Lower leg skin (tissue), 4 donors: ENCODE results near the gene VIPR1. TPM values are rescaled to one million over a fixed set of nuclear protein-coding genes. Genes with fewer than 3 reads are reported as not detected.
A peak's percentile ranks its signal among the peaks of the same experiment; 100 is the strongest.

Experiments
- DNase-seq, 2 donors: peaks; one replicate each; pipeline ENCODE4 v3.0.0-alpha.2; 2019; ENCODE audit warnings: low spot score in 2 of 2
- H3K4me3 ChIP-seq: fragments of 200-600 bp; sonication (generic); 2 replicates; pipeline ENCODE4 v1.5.1; 2017; ENCODE audit warnings: mild to moderate bottlenecking, low read depth; ENCODE audit not compliant: poor library complexity, severe bottlenecking
- CTCF ChIP-seq, 3 donors: fragments of 450-650 bp; IDR thresholded peaks; one replicate each; pipeline ENCODE4 v1.5.1; 2016; ENCODE audit warnings: antibody characterized with exemption in 3 of 3, mild to moderate bottlenecking in 3 of 3, moderate library complexity in 2 of 3
- POLR2A ChIP-seq, 2 donors: fragments of 450-650 bp; IDR thresholded peaks; one replicate each; pipeline ENCODE4 v1.6.1; 2016 to 2017; ENCODE audit warnings: antibody characterized with exemption in 2 of 2, mild to moderate bottlenecking in 1 of 2, moderate library complexity in 1 of 2
- WGBS, 2 donors: methylation state at CpG; one replicate each; pipeline ENCODE4 v1.1.5; 2018; 5-methylcytosine and 5-hydroxymethylcytosine counted together
- intact Hi-C: fragments of 100-400 bp; cut with DNase I; formaldehyde crosslinking; loops from one replicate; pipeline ENCODE4 v1.15.0; 2023; ENCODE audit warnings: low total_unique reads
- total RNA-seq, 4 donors: library from RNA; depleted of rRNA; stranded (reverse); fragments of >200 nt; gene quantifications; one replicate each; pipeline ENCODE4 v1.1.0, GENCODE V29; 2016

The VIPR1 gene
- total RNA-seq, 4 donors from 2014 or later = 69.9 to 110 (median 70.8) TPM

GRCh38 chr3:42539871-42540714, 37.6 kb downstream of the VIPR1 start:
- TF ChIP-seq POLR2A (IDR thresholded peaks at IDR 0.05) (no peak), CTCF (IDR thresholded peaks at IDR 0.05) (no peak)
- 56 to 63% methylated on average over 14 of the region's 14 CpGs for WGBS, 2 donors
- H3K4me3 ChIP-seq = no peak overlapping the region
- intact Hi-C loops = loop anchor here (5.0 kb wide), 1 partner anchor 43 kb away; no protein-coding TSS in a partner anchor
- DNase-seq = peak in 1 of 2 donors; percentile 42

- TF ChIP-seq POLR2A (IDR thresholded peaks at IDR 0.05) = no peak
- TF ChIP-seq CTCF (IDR thresholded peaks at IDR 0.05) = no peak
- intact Hi-C loops = loop anchor here (5.0 kb wide), 1 partner anchor 44 kb away; no protein-coding TSS in a partner anchor
- DNase-seq = no peak
- WGBS, 2 donors = 66 to 77% methylated on average over 3 of the region's 3 CpGs
- H3K4me3 ChIP-seq = no peak overlapping the region
These were observed 38.6 kb downstream of the VIPR1 start for GRCh38 chr3:42541079-42541478.

GRCh38 chr3:42544492-42545283, 42.2 kb downstream of the VIPR1 start:
- no peak overlapping the region for H3K4me3 ChIP-seq
- TF ChIP-seq CTCF (IDR thresholded peaks at IDR 0.05) (no peak), POLR2A (IDR thresholded peaks at IDR 0.05) (no peak)
- intact Hi-C loops = loop anchor here (5.0 kb wide), 1 partner anchor 47 kb away; no protein-coding TSS in a partner anchor
- no peak for DNase-seq
- WGBS, 2 donors = 35 to 59% methylated on average over 12 of the region's 12 CpGs

- WGBS, 2 donors = 79 to 90% methylated on average over 5 of the region's 5 CpGs
- H3K4me3 ChIP-seq = no peak overlapping the region
- no peak for TF ChIP-seq CTCF (IDR thresholded peaks at IDR 0.05)
- TF ChIP-seq POLR2A (IDR thresholded peaks at IDR 0.05) = no peak
- peak in 1 of 2 donors; percentile 70 for DNase-seq
- intact Hi-C loops = no loop called here
These were observed 42.9 kb downstream of the VIPR1 start for GRCh38 chr3:42545284-42545900.

GRCh38 chr3:42546691-42547213, 44.3 kb downstream of the VIPR1 start:
- intact Hi-C loops = no loop called here
- WGBS, 2 donors = 72 to 81% methylated on average over 3 of the region's 3 CpGs
- peak in 1 of 2 donors; percentile 34 for DNase-seq

More at GRCh38 chr3:42546691-42547213, 44.3 kb downstream of the VIPR1 start:
- TF ChIP-seq CTCF (IDR thresholded peaks at IDR 0.05) (no peak), POLR2A (IDR thresholded peaks at IDR 0.05) (no peak)
- H3K4me3 ChIP-seq = no peak overlapping the region
